Stimulated activated CD8-positive, alpha-beta memory T cell treated with anti-CD3 and anti-CD28 coated beads, Interleukin-12 subunit alpha, Interleukin-12 subunit beta, amount 100 ng/mL, for 24 hours (primary cell): Measurements from ENCODE around the gene MISP.
"Not testable (repeated sequence)": the region's sequence is repeated elsewhere in the genome, so short reads cannot be mapped to it uniquely, and the experiment has no call there.

Source experiments
- DNase-seq: peaks from one replicate; pipeline ENCODE4 v3.0.0-alpha.2; 2020; ENCODE audit errors: extremely low read depth

The MISP gene, protein sequence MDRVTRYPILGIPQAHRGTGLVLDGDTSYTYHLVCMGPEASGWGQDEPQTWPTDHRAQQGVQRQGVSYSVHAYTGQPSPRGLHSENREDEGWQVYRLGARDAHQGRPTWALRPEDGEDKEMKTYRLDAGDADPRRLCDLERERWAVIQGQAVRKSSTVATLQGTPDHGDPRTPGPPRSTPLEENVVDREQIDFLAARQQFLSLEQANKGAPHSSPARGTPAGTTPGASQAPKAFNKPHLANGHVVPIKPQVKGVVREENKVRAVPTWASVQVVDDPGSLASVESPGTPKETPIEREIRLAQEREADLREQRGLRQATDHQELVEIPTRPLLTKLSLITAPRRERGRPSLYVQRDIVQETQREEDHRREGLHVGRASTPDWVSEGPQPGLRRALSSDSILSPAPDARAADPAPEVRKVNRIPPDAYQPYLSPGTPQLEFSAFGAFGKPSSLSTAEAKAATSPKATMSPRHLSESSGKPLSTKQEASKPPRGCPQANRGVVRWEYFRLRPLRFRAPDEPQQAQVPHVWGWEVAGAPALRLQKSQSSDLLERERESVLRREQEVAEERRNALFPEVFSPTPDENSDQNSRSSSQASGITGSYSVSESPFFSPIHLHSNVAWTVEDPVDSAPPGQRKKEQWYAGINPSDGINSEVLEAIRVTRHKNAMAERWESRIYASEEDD

DNA sequence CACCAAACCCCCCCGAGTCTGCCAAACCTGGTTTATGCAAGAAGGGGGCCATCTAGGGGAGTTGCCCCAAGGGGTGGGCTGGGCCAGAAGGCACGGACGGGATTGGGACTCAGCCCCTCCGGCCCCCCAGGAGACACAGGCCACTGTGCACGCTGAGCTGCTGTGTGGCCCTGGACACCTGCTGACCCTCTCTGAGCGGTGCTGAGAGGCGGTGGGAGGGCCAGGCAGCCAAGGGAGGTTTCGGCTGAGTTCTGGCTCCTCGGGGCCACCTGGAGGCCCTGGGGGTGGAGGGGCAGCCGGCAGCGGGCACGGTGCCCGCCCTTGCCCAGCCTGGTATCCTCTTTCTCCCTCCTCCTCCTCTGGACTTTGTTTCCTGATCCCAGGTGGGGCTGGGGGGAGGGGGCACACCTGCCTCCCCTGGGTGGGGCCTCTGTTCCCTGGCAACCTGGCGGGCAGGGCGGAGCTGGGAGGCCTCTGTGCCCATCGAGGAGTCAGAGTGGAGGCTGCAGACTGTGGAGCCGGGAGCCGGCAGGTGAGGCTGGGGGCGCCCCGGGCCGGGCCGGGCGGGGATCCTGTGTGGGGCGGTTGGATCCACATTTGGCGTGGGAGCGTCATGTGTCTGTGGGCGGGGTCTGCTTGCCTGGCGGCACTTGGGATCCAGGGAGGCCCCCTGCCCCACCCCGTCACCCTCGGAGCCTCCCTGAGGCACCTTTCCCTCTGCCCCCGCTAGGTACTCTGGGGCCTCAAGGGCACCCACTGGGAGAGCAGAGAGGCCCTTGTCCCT lies at the start of gene MISP:
MISP (plus strand) TSS at position 473 of the 784 bp plus-strand sequence. CDS start 5,835 bp downstream, outside the sequence.
- no peak for DNase-seq

DNA sequence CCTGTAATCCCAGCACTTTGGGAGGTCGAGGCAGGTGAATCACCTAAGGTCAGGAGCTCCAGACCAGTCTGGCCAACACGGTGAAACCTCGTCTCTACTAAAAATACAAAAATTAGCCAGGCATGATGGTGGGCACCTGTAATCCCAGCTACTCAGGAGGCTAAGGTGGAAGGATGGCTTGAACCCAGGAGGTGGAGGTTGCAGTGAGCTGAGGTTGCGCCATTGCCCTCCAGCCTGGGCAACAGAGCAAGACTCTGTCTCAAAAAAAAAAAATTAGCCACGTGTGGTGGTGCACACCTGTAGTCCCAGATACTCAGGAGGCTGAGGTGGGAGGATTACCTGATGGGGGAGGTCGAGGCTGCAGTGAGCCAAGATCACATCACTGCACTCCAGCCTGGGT lies 48.1 kb upstream of the MISP start:
- not testable (repeated sequence) for DNase-seq

DNA sequence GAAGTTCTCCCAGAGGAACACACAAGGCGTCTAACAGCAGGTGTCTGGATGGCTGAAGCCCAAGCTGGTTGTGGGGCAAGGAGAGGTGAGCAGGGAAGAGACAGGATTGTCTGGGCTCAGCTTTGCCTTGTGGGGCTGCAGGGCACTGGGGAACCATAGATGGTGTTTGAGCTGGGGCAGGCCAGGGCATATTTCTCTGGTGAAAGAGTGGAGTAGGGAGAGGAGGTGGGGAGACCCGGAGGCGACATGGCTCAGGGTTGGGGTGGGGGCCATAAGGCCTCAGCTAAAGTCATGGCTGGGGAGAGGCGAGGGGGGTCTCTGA lies 47.6 kb upstream of the MISP start:
- DNase-seq, result no peak

DNA sequence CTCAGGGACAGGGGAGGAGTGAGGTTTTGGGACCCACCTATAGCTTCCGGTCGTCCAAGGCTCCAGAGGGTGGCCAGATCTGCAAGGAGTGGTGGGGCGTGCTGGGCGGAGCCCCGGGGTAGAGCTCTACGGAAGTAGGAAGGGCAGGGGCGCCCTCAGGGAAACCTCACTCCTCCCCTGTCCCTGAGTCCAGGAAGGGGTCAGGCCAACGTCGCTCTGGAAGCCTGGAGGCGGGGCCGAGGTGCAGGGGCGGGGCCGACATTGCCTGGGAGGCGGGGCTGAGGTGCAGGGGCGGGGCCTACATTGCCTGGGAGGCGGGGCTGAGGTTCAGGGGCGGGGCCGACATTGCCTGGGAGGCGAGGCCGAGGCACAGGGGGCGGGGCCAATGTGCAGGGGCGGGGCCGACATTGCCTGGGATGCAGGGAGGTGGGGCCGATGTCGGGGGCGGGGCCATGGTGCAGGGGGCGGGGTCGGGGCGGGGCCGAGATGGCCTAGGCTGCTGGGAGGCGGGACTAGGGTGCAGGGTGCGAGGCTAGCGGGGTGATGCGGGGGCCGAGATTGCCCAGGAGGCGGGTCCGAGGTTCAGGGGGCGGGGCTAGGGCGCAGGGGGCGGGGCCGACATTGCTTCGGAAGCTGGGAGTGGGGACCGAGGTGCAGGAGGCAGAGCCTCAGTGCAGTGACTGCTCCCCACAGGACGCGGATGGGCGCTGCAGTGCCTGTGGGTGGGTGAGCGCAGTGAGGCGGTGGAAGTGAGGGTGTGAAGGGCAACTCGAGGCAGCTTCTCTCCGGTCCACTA lies 47.1 kb upstream of the MISP start:
- DNase-seq, result peak; percentile 33

DNA sequence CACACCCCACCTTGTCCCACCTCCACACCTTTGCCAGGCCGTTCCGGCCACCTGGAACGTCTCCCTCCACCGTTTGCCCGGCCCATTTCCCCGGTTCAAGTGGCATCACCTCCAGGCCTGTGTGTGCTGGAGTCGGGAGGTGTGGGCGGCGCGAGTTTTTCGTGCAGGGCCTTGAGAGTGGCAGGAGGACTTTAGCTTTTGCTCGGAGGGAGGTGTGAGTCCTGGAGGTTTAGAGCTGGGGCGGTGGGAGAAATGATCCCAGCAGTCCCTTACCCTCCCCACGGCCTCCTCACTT lies 46.5 kb upstream of the MISP start:
- no peak for DNase-seq

DNA sequence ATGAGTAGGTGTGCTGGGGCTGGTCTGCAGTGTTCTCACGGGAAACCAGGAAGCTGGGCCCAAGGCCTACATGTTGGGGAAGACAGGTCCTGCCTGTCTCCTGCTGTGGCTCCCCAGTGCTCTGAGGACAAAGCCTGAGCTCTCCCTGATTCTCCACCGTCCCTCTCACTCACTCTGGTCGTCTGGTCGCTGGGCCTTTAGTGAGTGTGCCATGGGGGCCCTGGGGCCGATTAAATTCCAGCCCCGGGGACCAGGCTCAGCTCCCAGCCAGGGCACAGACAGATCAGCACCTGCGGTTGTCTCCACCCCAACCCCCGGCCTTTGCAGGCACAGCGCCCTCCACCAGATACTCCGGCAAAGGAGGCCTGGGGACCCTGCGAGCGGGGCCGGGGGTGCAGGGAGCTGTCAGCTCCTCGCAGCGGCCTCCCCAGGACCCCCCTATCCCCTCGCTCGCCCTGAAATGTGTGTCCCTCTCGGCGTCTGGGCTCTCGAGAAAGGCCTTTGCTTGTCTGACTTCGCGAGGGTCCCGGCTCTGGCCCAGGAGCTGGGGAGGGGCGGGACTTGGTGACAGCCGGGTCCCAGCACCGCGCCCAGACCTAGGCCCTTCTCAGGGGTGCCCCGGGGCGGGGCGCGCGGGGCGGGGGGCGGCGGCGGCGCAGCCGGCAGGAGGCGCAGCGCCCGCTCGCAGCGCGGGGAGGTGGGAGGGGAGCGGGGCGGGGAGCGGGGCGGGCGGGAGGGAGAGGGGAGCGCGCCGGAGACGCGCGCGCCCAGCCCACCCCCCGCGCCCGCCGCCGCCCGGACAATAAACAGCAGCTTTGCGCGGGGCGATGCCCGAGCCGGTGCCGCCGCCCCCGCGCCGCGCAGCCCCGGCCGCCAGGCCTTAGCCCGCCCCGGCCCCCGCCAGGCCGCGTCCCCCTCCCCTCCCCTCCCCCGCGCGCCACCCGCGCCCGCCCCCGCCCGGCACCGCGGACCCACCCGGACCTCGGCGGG lies 42.5 kb upstream of the MISP start, which contains the start of gene PALM:
PALM (plus strand) TSS at position 782 of the 990 bp plus-strand sequence. CDS start 212 bp downstream, outside the sequence.
- no peak for DNase-seq

DNA sequence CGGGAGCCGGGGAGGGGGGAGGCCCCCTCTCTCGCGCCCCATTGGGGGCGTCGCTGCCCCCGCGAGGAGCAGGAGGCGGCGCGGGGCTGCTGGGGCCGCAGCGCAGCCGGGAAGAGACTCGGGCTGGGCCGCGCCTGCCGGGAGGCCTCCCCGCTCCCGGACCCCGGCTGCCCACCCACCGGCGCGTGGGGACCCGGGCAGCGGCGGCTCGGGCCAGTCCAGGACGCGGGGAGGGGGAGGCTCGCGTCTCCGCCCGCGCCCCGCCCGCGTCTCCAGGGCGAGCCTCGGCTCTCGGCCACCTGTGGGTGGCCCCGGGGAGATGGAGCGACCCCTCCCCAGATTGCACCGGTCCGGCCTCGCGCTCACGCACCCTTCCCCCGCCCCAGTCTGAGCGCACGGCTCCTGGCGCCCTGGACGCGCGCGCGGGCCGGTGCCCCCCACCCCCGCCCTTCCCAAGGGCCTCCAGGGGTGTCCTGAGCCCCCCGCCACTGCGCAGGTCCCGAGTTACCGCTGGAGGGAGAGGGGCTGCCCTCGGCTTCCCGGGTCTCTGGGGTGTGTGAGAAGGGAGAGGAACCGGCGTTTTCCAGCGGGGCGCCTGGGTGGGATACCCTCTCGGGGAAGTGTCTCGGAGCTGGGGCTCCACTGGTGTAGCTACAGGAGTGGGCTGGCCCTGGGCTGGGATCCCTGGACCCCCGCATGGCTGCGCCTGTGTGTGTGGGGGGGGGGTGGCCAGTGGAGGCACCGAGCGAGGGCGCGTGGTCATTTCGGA lies 41.5 kb upstream of the MISP start:
- no peak for DNase-seq

DNA sequence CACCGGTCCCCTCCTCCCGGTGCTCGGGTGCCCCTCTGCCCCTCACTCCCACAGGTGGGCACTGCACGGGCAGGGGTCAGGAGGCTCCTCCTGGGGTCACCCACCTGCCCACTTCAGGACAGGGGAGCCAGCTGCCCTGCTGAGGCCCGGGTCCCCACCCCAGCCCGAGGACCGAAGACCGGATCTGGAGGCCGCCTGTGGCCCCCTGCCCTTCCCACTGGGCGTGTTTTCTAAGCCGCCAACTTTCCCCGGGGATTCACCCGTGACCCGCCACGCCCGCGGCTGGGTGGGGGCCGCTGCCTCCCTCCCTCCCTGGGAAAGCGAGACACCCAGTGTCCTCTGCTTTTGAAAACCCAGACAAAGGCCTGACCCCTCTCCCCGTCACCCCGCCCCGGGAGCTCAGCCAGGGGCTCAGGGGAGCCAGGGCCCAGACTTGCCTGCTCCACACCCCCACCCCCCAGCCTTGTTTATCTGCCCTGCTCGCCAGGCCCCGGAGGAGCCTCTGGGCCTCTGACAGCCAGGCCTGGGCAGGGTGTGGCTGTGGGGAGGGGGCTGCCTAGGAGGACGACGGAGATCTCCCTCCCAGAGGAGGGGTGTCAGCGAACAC lies 40.8 kb upstream of the MISP start:
- no peak for DNase-seq

DNA sequence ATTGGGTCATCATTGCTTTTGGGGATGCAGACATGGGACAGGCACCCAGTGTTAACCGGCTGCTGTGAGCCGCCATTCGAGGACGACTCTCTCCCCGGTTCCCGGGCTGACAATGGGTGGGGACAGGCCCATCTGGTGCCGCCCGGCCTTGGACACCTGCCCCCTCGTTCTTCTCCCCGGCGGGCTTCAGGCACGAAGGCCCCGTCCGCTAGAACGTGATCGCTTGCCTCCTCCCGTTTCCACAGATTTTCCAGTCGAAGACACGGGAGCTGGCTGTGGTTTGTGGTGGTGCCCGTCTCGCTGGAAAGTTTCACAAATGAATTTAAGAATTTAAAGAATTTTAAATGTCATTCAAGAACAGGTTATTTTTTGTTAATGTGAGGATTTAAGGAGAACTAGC lies 40.1 kb upstream of the MISP start:
- no peak for DNase-seq

DNA sequence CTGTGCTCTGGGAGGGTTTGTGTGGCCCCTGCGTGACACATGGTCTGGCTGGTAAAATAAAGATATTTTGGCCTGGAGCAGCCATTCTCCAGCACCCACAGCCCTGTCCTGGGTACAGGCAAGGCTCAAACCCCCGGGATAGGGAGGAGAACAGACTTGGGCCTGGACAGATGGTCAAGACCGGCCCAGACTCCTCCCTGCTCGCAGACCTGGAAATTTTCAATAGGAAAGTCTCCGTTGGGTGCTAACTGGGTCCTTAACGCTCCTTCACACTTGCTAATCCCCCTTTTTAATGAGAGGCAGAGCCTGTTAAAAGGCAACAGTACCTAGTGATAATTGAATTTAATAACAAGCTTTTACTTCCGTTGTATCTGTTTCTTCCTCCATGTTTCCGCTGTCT lies 39.7 kb upstream of the MISP start:
- no peak for DNase-seq

DNA sequence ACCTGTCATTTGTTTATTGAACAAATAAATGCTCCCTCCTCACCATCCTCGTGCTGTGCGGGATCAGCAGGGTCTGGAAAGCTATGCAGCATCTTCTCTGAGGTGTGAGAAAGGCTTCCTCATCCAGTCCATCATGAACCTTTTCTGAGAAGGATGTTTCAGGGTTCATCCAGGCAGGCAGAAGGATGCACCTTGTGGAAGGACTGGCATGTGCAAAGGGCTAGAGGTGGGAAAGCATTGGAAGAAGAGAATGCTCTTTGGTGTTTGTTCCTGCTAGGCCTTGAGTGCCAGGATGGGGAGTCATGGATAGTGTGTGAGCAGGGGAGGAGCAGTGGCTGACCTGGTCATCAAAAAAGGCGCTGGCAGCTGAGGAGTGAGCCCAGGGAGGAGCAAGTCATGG lies 35.6 kb upstream of the MISP start:
- DNase-seq, result no peak

DNA sequence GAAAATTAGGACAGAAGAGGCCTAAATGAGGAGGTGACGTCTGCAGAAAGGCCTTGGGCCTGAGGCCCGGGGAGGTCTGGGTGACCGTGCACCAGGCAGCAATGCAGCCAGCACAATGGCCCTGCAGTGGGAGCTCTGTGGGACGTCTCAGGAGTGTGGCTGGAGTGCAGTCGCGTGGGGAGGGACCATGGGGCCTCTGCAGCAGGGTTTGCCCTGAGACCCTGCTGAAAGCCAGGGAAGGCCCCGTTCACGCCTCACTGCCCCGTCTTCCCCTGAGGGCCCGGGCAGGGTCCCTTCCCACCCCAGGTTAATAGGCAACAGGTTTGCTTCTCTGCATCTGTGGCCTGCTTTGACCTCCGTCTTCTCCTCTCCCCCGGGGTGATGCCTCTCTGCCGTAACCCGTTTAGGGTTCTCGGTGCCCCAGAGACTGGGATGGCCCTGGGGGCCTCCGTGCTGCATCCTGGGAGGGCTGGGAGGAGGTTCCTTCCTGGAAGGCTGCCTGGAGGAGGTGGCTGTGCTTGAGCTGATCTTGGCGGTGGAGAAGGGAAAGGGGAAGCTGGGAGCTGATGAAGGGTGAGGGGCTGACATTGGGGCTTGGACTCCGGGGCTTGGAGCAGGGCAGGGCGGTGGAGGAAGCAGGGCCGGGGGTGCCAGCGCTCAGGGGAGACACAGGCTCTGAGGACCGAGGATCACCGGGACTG lies 32.5 kb upstream of the MISP start:
- no peak for DNase-seq

DNA sequence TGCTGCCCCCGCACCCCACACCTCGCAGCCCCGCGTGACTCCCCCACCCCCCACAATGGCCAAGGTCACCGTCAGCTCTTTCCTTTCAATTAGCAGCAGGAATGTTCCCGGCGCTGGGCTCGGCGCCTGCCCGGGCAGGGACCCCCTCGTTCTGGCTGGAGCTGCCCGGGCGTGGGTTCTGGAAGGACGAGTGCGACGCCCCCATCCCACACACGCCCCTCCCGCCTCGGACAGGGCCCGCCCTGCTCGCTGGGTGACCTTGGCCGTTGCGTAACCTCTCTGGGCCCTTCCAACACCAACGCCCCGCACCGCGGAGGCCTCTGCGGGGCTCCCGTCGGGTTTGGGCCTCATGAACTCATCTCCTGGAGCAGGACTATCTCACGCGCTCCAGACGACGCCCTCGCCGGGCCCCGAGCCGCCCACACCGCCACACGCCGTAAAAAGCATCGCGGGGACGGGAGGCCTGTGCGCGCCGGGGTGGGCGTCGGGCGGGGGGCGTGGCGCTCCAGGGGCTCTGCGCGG lies 31.9 kb upstream of the MISP start:
- no peak for DNase-seq

DNA sequence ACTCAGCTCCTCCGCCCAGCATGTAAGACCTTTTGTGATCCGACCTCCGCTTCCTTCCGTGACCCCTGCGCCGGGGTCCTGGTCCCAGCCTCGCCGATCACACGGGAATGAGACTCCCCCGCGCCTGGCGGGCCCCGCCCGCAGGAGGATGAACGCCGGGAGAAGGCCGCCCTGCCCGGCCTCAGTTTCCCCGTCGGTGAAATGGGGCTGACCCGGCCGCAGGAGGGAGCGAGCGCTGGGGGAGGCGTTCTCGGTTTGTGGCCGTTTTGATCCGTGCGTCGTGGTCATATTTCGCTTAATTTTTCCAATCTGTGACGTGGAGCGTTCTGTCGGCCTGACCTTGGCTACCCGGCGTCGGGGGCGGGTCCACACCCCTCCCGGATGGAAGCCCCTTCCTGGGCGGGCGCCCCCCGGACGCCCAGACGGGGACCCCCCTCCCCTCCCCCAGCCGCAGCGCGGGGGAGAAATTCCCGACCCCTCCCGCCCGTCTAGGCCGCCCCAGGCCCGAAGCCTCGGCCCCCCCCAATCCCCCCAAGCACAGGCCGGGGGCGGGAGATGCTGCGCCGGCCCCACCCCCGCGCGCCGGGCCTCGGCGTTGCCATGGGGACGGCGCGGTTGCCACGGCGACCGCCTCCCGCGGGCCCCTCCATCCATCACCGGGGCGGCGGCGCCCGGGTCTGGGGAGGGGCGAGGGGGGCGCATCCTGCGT lies 31.1 kb upstream of the MISP start:
- DNase-seq, result no peak

DNA sequence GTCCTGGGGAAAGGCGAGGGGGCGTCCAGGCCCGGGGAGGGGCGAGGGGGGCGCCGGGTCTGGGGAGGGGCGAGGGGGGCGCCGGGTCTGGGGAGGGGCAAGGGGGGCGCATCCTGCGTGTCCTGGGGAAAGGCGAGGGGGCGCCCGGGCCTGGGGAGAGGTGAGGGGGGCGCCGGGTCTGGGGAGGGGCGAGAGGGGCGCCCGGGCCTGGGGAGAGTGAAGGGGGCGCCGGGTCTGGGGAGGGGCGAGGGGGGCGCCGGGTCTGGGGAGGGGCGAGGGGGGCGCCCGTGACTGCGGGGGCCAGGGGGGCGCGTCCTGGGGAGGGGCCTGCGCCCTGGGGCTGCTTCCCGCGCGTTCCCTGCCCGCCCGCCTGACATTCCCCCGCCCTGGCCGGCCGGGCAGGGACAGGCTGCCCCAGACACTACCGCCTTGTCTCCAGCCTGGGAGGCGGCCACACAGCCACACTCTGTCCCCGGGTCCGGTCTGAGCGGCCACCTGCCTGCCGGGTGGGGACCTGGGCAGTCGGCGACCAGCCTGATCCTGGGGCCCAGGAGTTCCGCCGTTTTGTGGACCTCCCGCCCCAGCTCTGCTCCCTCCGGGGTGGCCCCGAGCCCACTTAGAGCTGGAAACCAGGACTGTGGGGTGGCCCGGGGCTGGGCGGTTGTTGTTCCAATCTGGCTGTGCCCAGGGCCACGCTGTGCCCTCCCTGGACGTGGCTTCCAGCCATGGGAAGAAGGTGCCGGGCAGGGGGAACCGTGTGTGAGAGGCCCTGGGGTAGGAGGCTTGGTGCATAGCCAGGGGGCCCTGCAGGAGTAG lies 30.4 kb upstream of the MISP start:
- DNase-seq, result no peak

DNA sequence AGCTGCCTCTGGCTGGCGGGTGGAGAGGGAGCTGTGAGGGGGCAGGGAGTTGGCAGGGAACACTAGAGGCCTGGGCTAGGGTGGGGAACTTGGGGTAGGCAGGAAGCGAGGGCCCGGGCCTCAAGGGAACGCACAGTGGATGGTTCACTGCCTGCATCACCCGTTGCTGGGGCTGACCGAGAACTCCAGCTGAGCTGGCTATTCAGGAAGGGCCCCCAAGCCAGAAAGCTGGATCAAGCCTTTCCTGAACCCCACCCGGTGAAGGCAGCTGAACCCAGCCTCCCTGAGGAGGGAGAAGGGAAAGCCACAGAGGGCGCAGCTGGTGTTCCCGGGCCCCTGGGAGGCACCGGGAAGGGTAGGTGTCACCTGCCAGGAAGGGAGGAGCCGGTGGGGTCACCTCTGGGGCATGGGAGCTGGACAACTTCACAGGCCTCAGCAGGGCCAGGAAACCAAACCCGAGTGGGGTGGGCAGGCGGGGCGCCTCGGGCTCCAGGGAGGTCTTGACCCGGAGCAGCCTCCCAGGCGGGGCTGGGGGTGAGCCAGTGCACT lies 28.3 kb upstream of the MISP start:
- no peak for DNase-seq

DNA sequence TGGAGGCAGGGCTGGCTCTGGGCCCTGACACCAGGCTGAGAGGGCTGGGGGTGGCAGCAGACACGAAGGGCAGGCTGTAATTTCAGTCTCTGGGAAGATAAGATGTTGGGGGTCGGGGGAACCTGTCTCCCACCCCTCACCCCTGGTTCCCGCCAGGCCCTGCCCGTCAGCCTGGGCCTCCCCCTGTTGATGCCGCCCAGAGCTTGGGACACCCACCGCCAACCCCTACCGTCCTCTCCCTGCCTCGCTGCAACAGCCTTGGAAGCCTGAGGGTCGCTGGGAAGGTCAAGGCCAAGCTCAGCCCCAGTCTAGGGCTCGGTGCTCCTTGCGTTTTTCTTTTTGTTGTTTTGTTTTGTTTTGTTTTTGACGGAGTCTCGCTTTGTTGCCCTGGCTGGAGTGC lies 27.7 kb upstream of the MISP start:
- no peak for DNase-seq
